Ovary (tissue), 9 donors: ENCODE measurements around the gene DGKG. TPM values are rescaled to one million over a fixed set of nuclear protein-coding genes. Genes with fewer than 3 reads are reported as not detected.

Source experiments
- DNase-seq, 5 donors: peaks; one replicate each; pipeline ENCODE4 v3.0.0-alpha.2; 2019 to 2020
- H3K27ac ChIP-seq, 2 donors: fragments of 200-600 bp; one replicate each; pipeline versions ENCODE4 v1.5.1 to v1.8.0; 2019 to 2022
- H3K27me3 ChIP-seq: fragments of 200-600 bp; one replicate; pipeline ENCODE4 v1.8.0; 2022
- H3K36me3 ChIP-seq: fragments of 200-600 bp; sonication (generic); one replicate; pipeline ENCODE4 v1.5.1; 2019
- H3K4me1 ChIP-seq: one replicate; pipeline ENCODE4 v1.8.1; 2013; ENCODE audit warnings: mild to moderate bottlenecking, moderate library complexity; ENCODE audit not compliant: insufficient read depth
- H3K4me3 ChIP-seq: fragments of 200-600 bp; sonication (generic); one replicate; pipeline ENCODE4 v1.5.1; 2017
- H3K9me3 ChIP-seq, 2 donors: fragments of 200-600 bp in 1 of 2; sonication (generic) in 1 of 2; one replicate each; pipeline versions ENCODE4 v1.5.1 to v1.8.1; 2013 to 2019; ENCODE audit warnings: mild to moderate bottlenecking in 1 of 2, moderate library complexity in 1 of 2
- EP300 ChIP-seq: sonication (generic); formaldehyde crosslinking; IDR thresholded peaks from one replicate; pipeline ENCODE4 v1.6.1; 2017; ENCODE audit warnings: antibody characterized with exemption
- POLR2A ChIP-seq: fragments of 450-650 bp; IDR thresholded peaks from one replicate; pipeline ENCODE4 v1.6.1; 2017; ENCODE audit warnings: antibody characterized with exemption, mild to moderate bottlenecking, moderate library complexity
- WGBS, 3 donors: extraction: QIAGEN DNeasy Blood & Tissue Kit in 1 of 3; methylation state at CpG; one replicate each; pipeline versions ENCODE4 v1.1.5 to v1.1.7; 2013 to 2017; 5-methylcytosine and 5-hydroxymethylcytosine counted together
- intact Hi-C, 4 donors: fragments of 100-400 bp; cut with DNase I; formaldehyde crosslinking; loops; one replicate each; pipeline versions ENCODE4 v1.11.0 to v1.15.1; 2022 to 2023
- polyA plus RNA-seq, 2 donors: library from polyadenylated mRNA; stranded (reverse); fragments of 200-250 nt in 1 of 2; fragments of 350-450 nt in 1 of 2; fragmentation: Illumina TruSeq in 1 of 2; extraction: RNeasy Lipid Tissue Mini Kit (QIAGEN cat#74804) in 1 of 2; gene quantifications; one replicate each; pipeline ENCODE4 v1.2.3, GENCODE V29; 2013 to 2014
- total RNA-seq, 7 donors: library from RNA; depleted of rRNA in 2 of 7; stranded (reverse); fragments of >200 nt in 2 of 7; fragmentation: NEBNext Ultra II Directional in 3 of 7; extraction: Animal tissue kit (Norgen Biotek cat#: 25700) in 3 of 7; gene quantifications; one replicate each; pipeline versions ENCODE4 v1.1.0 to v1.2.4, GENCODE V29; 2016 to 2023
- TF ChIP-seq, protein P1 (sequence below), 3 donors: fragments of 450-650 bp in 2 of 3; fragments of 200-600 bp in 1 of 3; IDR thresholded peaks; one replicate each; pipeline versions ENCODE4 v1.5.1 to v1.8.0; 2016 to 2022; ENCODE audit warnings: antibody characterized with exemption in 3 of 3, mild to moderate bottlenecking in 1 of 3
- donor health status: DM: no; HTN: no; CAD: no; lungs with moderate emphysema.
- donor health status: DM: no; HTN: no; CAD: no.
- donor health status: Bipolar disorder and iron deficiency.
- donor health status: DM: yes; HTN: yes; CAD: no.
- donor health status: DM: no; HTN: no; CAD: no.
- donor health status: DM: yes; HTN: yes; CAD: no.

The DGKG gene
- total and polyA plus RNA-seq, 9 donors: 1.0 to 7.0 (median 4.1) TPM

DNA sequence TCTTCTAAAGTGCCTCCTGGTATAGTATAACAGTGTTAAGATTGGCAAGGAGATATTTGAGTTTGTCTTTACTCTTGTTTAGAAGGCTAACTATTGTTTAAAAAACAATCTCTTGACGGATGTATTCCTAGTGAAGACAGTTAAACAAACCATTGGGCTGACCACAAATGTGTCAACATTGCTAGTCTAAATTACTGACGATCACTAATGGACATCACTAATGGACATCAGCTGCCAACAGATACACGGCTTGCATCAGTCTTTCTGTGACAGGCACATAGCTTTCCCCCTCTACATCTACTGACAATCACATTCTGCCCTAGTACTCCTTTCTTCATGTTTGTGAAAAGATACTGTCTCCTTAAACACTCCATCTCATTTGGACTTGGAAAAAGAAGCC lies 196.0 kb downstream of the DGKG start:
- Histone ChIP-seq H3K4me3 (no peak overlapping the region), H3K27ac (no peak overlapping the region), H3K36me3 (no peaks in the 10 kb centered on the region), H3K9me3 (no peaks in the 10 kb centered on the region), H3K27me3 (no peaks in the 10 kb centered on the region), H3K4me1 (no peaks in the 10 kb centered on the region)
- DNase-seq: no peak
- no peak for TF ChIP-seq EP300
- TF ChIP-seq, protein P1, sequence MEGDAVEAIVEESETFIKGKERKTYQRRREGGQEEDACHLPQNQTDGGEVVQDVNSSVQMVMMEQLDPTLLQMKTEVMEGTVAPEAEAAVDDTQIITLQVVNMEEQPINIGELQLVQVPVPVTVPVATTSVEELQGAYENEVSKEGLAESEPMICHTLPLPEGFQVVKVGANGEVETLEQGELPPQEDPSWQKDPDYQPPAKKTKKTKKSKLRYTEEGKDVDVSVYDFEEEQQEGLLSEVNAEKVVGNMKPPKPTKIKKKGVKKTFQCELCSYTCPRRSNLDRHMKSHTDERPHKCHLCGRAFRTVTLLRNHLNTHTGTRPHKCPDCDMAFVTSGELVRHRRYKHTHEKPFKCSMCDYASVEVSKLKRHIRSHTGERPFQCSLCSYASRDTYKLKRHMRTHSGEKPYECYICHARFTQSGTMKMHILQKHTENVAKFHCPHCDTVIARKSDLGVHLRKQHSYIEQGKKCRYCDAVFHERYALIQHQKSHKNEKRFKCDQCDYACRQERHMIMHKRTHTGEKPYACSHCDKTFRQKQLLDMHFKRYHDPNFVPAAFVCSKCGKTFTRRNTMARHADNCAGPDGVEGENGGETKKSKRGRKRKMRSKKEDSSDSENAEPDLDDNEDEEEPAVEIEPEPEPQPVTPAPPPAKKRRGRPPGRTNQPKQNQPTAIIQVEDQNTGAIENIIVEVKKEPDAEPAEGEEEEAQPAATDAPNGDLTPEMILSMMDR (IDR thresholded peaks at IDR 0.05): no peak
- TF ChIP-seq POLR2A: no peak
- intact Hi-C loops: no loop called here
- 6 to 17% (median 8%) methylated on average over 3 of the region's 3 CpGs for WGBS, 3 donors

DNA sequence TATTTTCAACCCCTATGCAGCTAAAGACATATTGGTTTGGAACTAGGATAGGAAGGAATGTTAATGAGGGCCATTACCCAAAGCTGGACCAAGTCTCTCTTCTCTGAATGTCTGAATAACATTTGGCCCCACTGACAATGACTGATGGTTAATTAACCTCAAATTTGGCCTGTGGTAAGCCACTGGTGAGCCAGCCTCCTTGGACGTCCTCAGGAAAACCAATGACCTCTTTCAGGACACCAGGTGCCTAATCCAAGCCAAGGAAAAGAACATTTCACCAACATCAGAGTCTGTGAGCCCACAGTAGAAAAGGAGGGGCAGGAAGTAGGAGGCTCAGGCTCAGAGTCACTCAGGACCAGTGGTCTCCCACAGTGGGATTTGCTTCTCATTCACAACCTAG lies 196.7 kb downstream of the DGKG start:
- TF ChIP-seq, protein P1 (IDR thresholded peaks at IDR 0.05): no peak
- no peak for TF ChIP-seq POLR2A
- no peak for TF ChIP-seq EP300
- no peak for DNase-seq
- H3K4me1 ChIP-seq: no peaks in the 10 kb centered on the region
- intact Hi-C loops: no loop called here
- no peak overlapping the region for H3K27ac ChIP-seq
- H3K36me3 ChIP-seq: no peaks in the 10 kb centered on the region
- 9 to 15% (median 15%) methylated on average over 1 of the region's 1 CpG for WGBS, 3 donors
- no peak overlapping the region for H3K4me3 ChIP-seq
- H3K27me3 ChIP-seq: no peaks in the 10 kb centered on the region
- H3K9me3 ChIP-seq: no peaks in the 10 kb centered on the region

DNA sequence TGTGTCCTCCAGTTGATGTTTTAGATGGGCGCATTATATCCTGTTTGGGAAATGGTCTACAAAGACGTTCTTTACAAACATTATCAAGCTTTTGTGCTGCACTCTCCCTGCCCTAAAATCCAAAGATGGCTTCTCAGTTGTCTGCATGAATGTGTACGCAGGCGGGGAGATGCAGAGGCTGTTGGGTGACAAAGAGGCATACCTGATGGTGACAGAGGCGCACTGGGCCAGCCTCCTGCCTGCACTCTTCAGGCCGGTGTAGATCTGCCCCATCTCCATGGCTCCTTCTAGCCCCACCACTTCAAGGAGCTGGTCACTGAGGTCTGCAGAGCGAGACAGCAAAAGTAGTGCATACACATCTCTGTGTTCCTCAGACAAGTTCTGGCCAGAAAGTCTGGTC lies 197.3 kb downstream of the DGKG start:
- Histone ChIP-seq H3K36me3 (no peaks in the 10 kb centered on the region), H3K27me3 (no peaks in the 10 kb centered on the region), H3K9me3 (no peaks in the 10 kb centered on the region), H3K4me1 (no peaks in the 10 kb centered on the region), H3K4me3 (no peak overlapping the region), H3K27ac (no peak overlapping the region)
- TF ChIP-seq, protein P1 (IDR thresholded peaks at IDR 0.05): no peak
- no peak for TF ChIP-seq POLR2A
- DNase-seq: no peak
- intact Hi-C loops: no loop called here
- WGBS, 3 donors: 87 to 93% (median 88%) methylated on average over 7 of the region's 7 CpGs

DNA sequence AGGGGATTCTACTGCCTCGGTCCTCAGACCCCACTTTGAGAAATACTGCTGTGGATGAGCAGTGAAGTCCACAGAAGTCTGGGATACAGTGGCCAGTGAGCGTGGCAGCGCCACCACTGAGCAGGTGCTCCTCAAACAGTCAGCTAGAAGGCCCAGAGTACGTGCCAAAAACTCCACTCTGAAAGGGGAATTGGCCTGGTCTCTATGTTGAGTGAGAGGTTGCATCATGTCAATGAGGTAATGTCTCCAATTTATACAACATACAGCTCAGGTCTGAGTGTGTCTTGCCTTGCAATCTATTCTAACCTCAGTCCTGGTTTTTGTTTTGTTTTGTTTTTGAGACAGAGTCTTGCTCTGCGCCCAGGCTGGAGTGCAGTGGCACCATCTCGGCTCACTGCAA lies 199.8 kb downstream of the DGKG start:
- no peak for DNase-seq
- intact Hi-C loops: no loop called here

More for the DNA sequence above, 199.8 kb downstream of the DGKG start:
- Histone ChIP-seq H3K27ac (no peak overlapping the region), H3K4me1 (no peaks in the 10 kb centered on the region), H3K9me3 (no peaks in the 10 kb centered on the region), H3K36me3 (no peaks in the 10 kb centered on the region), H3K4me3 (no peak overlapping the region), H3K27me3 (no peaks in the 10 kb centered on the region)
- TF ChIP-seq, protein P1 (IDR thresholded peaks at IDR 0.05): no peak
- TF ChIP-seq POLR2A: no peak
- no peak for TF ChIP-seq EP300
- 86 to 88% (median 88%) methylated on average over 6 of the region's 6 CpGs for WGBS, 3 donors
